Thyroid gland (tissue), 4 donors: ENCODE measurements around the gene PFKM. TPM values are rescaled to one million over a fixed set of nuclear protein-coding genes. Genes with fewer than 3 reads are reported as not detected.

Source experiments
- DNase-seq, 2 donors: peaks; one replicate each; pipeline ENCODE4 v3.0.0-alpha.2; 2019
- H3K27ac ChIP-seq, 3 donors: fragments of 200-600 bp; sonication (generic); 1 replicate in 2 of 3; 2 replicates in 1 of 3; pipeline ENCODE4 v1.5.1; 2016 to 2019; ENCODE audit warnings: mild to moderate bottlenecking in 1 of 3, moderate library complexity in 1 of 3
- H3K27me3 ChIP-seq: fragments of 200-600 bp; sonication (generic); one replicate; pipeline ENCODE4 v1.5.1; 2019
- H3K36me3 ChIP-seq, 2 donors: fragments of 200-600 bp; sonication (generic); one replicate each; pipeline ENCODE4 v1.5.1; 2016 to 2019
- H3K4me1 ChIP-seq, 2 donors: fragments of 200-600 bp; sonication (generic); one replicate each; pipeline ENCODE4 v1.5.1; 2017 to 2019
- H3K4me3 ChIP-seq, 3 donors: fragments of 200-600 bp; sonication (generic); replicated peaks in 1 of 3; 1 replicate in 2 of 3; 2 replicates in 1 of 3; pipeline ENCODE4 v1.5.1; 2016; ENCODE audit warnings: mild to moderate bottlenecking in 1 of 3
- H3K9me3 ChIP-seq: fragments of 200-600 bp; sonication (generic); one replicate; pipeline ENCODE4 v1.5.1; 2017
- POLR2A ChIP-seq, 2 donors: fragments of 450-650 bp; IDR thresholded peaks; one replicate each; pipeline ENCODE4 v1.6.1; 2017; ENCODE audit warnings: antibody characterized with exemption in 2 of 2, mild to moderate bottlenecking in 2 of 2, moderate library complexity in 1 of 2
- WGBS, 2 donors: methylation state at CpG; one replicate each; pipeline ENCODE4 v1.1.5; 2017; 5-methylcytosine and 5-hydroxymethylcytosine counted together
- intact Hi-C: fragments of 100-400 bp; cut with DNase I; formaldehyde crosslinking; loops from one replicate; pipeline ENCODE4 v1.15.1; 2023
- total RNA-seq, 4 donors: library from RNA; depleted of rRNA; stranded (reverse); fragments of >200 nt; gene quantifications; one replicate each; pipeline ENCODE4 v1.2.3, GENCODE V29; 2016
- TF ChIP-seq, protein P1 (sequence below), 6 experiments: fragments of 200-600 bp in 3 of 6; fragments of 450-650 bp in 3 of 6; sonication (generic) in 3 of 6; IDR thresholded peaks; one replicate each; pipeline ENCODE4 v1.5.1; 2016 to 2019; ENCODE audit warnings: antibody characterized with exemption in 6 of 6, mild to moderate bottlenecking in 2 of 6, inconsistent platforms in 1 of 6, moderate library complexity in 1 of 6

Gene PFKM
- total RNA-seq, 4 donors from 2014 or later = 36.1 to 66.7 (median 49.2) TPM

GRCh38 chr12:48160807-48161206, 41.6 kb downstream of the PFKM start:
- WGBS, 2 donors = 48 to 59% methylated on average over 2 of the region's 2 CpGs
- intact Hi-C loops = loop anchor here (10.0 kb wide), 1 partner anchor 196 kb away; the partner anchor contains the start of gene TMEM106C

DNA sequence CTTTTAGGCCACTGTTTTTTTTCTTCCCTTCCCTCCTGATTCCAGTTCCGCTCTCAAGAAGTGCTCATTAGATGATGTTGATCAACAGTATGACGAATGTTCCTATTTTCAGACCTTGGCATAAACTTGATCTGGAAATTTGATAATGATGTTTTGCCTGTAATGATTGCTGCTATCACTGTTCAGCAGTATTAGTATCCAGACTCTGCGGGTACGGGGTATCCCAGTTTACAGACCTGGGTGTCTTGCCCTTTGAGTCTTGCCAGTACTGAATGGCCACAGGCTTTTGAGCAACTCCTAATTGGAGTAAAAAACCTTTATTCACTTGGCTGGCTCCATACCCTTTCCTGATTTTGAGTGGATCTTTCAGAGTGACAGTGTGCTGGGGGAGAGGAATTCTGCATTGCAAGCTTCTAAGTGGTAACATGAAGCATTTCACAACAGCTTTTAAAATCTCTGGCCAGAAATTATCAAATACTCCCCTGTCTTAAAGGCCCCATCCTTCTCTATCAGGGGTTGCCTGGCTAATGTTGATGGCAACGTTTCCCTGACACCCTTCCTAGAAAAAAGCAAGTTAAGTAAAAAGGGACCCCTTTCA, 44.1 kb downstream of the PFKM start:
- 58 to 66% methylated on average over 5 of the region's 5 CpGs for WGBS, 2 donors

More at GRCh38 chr12:48160807-48161206, 41.6 kb downstream of the PFKM start:
- no peaks in the 10 kb centered on the region for H3K36me3 ChIP-seq
- peaks cover 7 to 8% of the 10 kb centered on the region in 2 donors for H3K4me1 ChIP-seq
- no peak overlapping the region for H3K4me3 ChIP-seq
- H3K27me3 ChIP-seq = no peaks in the 10 kb centered on the region
- no peak overlapping the region for H3K27ac ChIP-seq
- no peaks in the 10 kb centered on the region for H3K9me3 ChIP-seq
- no peak for TF ChIP-seq POLR2A (IDR thresholded peaks at IDR 0.05)
- TF ChIP-seq, protein P1, sequence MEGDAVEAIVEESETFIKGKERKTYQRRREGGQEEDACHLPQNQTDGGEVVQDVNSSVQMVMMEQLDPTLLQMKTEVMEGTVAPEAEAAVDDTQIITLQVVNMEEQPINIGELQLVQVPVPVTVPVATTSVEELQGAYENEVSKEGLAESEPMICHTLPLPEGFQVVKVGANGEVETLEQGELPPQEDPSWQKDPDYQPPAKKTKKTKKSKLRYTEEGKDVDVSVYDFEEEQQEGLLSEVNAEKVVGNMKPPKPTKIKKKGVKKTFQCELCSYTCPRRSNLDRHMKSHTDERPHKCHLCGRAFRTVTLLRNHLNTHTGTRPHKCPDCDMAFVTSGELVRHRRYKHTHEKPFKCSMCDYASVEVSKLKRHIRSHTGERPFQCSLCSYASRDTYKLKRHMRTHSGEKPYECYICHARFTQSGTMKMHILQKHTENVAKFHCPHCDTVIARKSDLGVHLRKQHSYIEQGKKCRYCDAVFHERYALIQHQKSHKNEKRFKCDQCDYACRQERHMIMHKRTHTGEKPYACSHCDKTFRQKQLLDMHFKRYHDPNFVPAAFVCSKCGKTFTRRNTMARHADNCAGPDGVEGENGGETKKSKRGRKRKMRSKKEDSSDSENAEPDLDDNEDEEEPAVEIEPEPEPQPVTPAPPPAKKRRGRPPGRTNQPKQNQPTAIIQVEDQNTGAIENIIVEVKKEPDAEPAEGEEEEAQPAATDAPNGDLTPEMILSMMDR (IDR thresholded peaks at IDR 0.05) = no peak
- DNase-seq = peak; percentile 61 to 76

DNA sequence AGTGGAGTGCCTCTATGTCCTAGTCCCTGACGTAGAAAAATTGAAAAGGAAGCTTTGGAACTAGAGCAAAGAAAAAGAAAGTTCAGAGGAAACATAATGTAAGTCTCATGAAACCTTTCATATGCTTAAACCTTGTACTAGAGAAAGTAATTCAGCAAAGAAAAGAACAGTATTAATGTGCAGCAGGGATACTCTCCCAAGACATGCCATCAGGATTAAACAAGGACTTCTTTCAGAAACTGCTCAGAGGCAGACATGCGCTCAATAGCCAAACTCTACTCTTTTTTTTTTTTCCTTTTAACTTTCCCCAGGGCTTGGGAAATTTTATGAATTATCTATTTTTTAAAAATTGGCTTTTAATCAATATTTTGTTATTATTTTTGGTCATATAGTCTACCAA, 45.3 kb downstream of the PFKM start:
- WGBS, 2 donors = 79 to 85% methylated on average over 2 of the region's 2 CpGs
- intact Hi-C loops = loop anchor here (10.0 kb wide), 1 partner anchor 200 kb away; the partner anchor contains the start of gene TMEM106C
- Histone ChIP-seq H3K27ac (no peak overlapping the region), H3K9me3 (no peaks in the 10 kb centered on the region), H3K27me3 (no peaks in the 10 kb centered on the region), H3K4me3 (no peak overlapping the region), H3K4me1 (no peaks in the 10 kb centered on the region), H3K36me3 (no peaks in the 10 kb centered on the region)
- TF ChIP-seq, protein P1 (IDR thresholded peaks at IDR 0.05) = no peak
- no peak for TF ChIP-seq POLR2A (IDR thresholded peaks at IDR 0.05)
- no peak for DNase-seq

More for the DNA sequence above, 44.1 kb downstream of the PFKM start:
- Histone ChIP-seq H3K27ac (no peak overlapping the region), H3K27me3 (no peaks in the 10 kb centered on the region), H3K4me3 (no peak overlapping the region), H3K4me1 (no peaks in the 10 kb centered on the region), H3K36me3 (no peaks in the 10 kb centered on the region), H3K9me3 (no peaks in the 10 kb centered on the region)
- intact Hi-C loops = loop anchor here (10.0 kb wide), 1 partner anchor 198 kb away; the partner anchor contains the start of gene TMEM106C
- TF ChIP-seq, protein P1 (IDR thresholded peaks at IDR 0.05) = no peak
- no peak for TF ChIP-seq POLR2A (IDR thresholded peaks at IDR 0.05)
- no peak for DNase-seq

DNA sequence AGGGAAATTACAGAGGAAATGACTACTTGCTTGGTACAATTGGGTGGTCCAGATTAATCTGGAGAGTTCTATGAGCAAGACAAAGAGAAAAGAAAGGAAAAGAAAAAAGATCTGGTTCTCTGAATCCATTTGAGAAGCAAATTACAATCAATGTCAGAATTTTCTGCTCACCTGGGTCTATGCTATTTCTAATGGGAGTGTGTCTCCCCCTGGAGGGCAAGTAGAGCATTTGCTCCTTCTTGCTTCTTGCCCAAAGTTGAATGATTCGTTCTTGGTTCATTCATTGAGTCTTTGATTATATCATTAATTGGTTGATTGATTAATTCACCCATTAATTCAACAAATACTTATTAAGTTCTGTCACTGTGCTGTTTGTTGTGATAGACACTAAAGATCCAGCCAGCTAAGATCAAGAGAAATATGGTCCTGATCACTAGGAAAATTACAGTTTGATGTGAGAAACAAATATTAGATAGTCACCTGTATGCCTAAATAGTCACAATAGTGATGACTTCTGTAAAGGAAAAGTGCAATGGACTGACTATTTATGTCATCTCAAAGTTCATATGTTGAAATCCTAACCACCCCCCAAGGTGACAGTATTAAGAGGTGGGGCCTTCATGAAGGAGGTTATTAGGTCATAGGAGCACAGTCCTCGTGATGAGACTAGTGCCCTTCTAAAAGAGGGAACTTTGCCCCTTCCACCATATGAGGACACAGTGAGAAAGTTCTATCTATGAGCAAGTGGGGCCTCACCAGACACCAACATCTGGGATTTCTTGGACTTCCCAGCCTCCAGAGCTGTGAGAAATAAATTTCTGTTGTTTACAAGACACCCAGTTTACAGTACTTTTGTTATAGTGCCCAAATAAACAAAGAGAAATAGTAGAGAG, 46.2 kb downstream of the PFKM start:
- no peak overlapping the region for H3K27ac ChIP-seq
- TF ChIP-seq, protein P1 (IDR thresholded peaks at IDR 0.05) = peak; percentile 62 to 89 (median 86)
- no peak for TF ChIP-seq POLR2A (IDR thresholded peaks at IDR 0.05)
- no peak overlapping the region for H3K4me3 ChIP-seq
- H3K4me1 ChIP-seq = no peaks in the 10 kb centered on the region
- H3K36me3 ChIP-seq = no peaks in the 10 kb centered on the region
- intact Hi-C loops = loop anchor here (10.0 kb wide), 1 partner anchor 201 kb away; the partner anchor contains the start of gene TMEM106C
- H3K27me3 ChIP-seq = no peaks in the 10 kb centered on the region
- DNase-seq = peak in 1 of 2 donors; percentile 25
- 25 to 26% methylated on average over 2 of the region's 2 CpGs for WGBS, 2 donors
- H3K9me3 ChIP-seq = no peaks in the 10 kb centered on the region
